K562 (cell line): Measurements from ENCODE around the gene LTBP4. TPM values are rescaled to one million over a fixed set of nuclear protein-coding genes. Genes with fewer than 3 reads are reported as not detected.

ENCODE experiments used
- ATAC-seq: fragments of 200-7000 bp; cut with Tn5 transposase; 3 replicates; pipeline ENCODE4 v1.9.1; 2020; ENCODE audit warnings: moderate library complexity
- BruUV-seq: library from RNA; stranded (reverse); fragments of 400-500 nt; replicated peaks from 2 replicates; lab custom pipeline; 2021; lab: Mats Ljungman, UMichigan
- CTCF ChIA-PET: fragments of 300-600 bp; formaldehyde crosslinking; extraction: SDS; loops from one replicate; lab custom pipeline; 2021; ENCODE audit warnings: low intra/inter-chr PET ratio; lab: Yijun Ruan, JAX
- POLR2A ChIA-PET: fragments of 300-600, 350-650 bp; sonication (Branson Sonifier 250); formaldehyde crosslinking; extraction: SDS; loops from one replicate; lab custom pipeline; 2021; ENCODE audit warnings: antibody characterized with exemption, inconsistent platforms; lab: Yijun Ruan, JAX
- DNase-seq, 4 experiments: peaks; one replicate each; pipeline versions ENCODE4 v3.0.0 to v3.0.0-alpha.2; 2011 to 2018; ENCODE audit warnings: low spot score in 3 of 4, mixed read lengths in 3 of 4; ENCODE audit errors: extremely low read depth in 1 of 4
- FAIRE-seq: peaks from 2 replicates; lab custom pipeline; 2011; peaks lifted over from hg19 to GRCh38; lab: Jason Lieb, UNC
- H2AFZ ChIP-seq: 2 replicates; pipeline ENCODE4 v1.6.0; 2011; ENCODE audit warnings: low read depth, low read length, control low read depth, inconsistent platforms
- H3K27ac ChIP-seq: fragments of 200-600 bp; 3 replicates; pipeline ENCODE4 v1.8.0; 2011; ENCODE audit warnings: low read depth, mild to moderate bottlenecking, control low read depth, inconsistent platforms, low read length, moderate library complexity, mixed read lengths; ENCODE audit errors: extremely low read depth
- H3K27me3 ChIP-seq, 2 experiments: fragments of 300-600 bp in 1 of 2; 2 replicates in 1 of 2; 3 replicates in 1 of 2; pipeline versions ENCODE4 v1.6.0 to v1.8.0; 2011; ENCODE audit warnings: inconsistent platforms in 2 of 2, low read length in 2 of 2, mild to moderate bottlenecking in 1 of 2, mixed read lengths in 1 of 2, moderate library complexity in 1 of 2; ENCODE audit not compliant: control insufficient read depth in 2 of 2, insufficient read depth in 2 of 2
- H3K36me3 ChIP-seq: fragments of 300-600 bp; 3 replicates; pipeline ENCODE4 v1.8.0; 2011; ENCODE audit warnings: mild to moderate bottlenecking, low read length, inconsistent platforms; ENCODE audit not compliant: control insufficient read depth, insufficient read depth
- H3K4me1 ChIP-seq, 2 experiments: fragments of 200-600 bp in 1 of 2; replicated peaks in 1 of 2; 2 replicates in 1 of 2; 3 replicates in 1 of 2; pipeline versions ENCODE4 v1.5.1 to v1.8.0; 2011; ENCODE audit warnings: inconsistent platforms in 2 of 2, low read length in 2 of 2, mild to moderate bottlenecking in 1 of 2, mixed read lengths in 1 of 2, moderate library complexity in 1 of 2; ENCODE audit not compliant: control insufficient read depth in 2 of 2, insufficient read depth in 2 of 2
- H3K4me2 ChIP-seq: 2 replicates; pipeline ENCODE4 v1.6.1; 2011; ENCODE audit warnings: low read length, control low read depth, inconsistent platforms, mixed read lengths; ENCODE audit not compliant: insufficient read depth
- H3K4me3 ChIP-seq: fragments of 200-600 bp; sonication (generic), shearing (Covaris generic); 2 replicates; pipeline ENCODE4 v1.5.1; 2016; ENCODE audit warnings: control low read depth, inconsistent platforms
- H3K79me2 ChIP-seq: fragments of 200-600 bp; 3 replicates; pipeline ENCODE4 v1.8.0; 2011; ENCODE audit warnings: low read length, inconsistent platforms; ENCODE audit not compliant: control insufficient read depth, insufficient read depth
- H3K9ac ChIP-seq, 2 experiments: 2 replicates each; pipeline versions ENCODE4 v1.6.0 to v1.6.1; 2011; ENCODE audit warnings: low read depth in 2 of 2, low read length in 2 of 2, control low read depth in 1 of 2, inconsistent platforms in 1 of 2, mild to moderate bottlenecking in 1 of 2, mixed read lengths in 1 of 2; ENCODE audit not compliant: insufficient read depth in 1 of 2
- H3K9me1 ChIP-seq: one replicate; pipeline ENCODE4 v1.6.0; 2011; ENCODE audit warnings: inconsistent platforms, mild to moderate bottlenecking, low read length, moderate library complexity; ENCODE audit not compliant: control insufficient read depth, insufficient read depth
- H3K9me3 ChIP-seq: replicated peaks from 2 replicates; pipeline ENCODE4 v1.5.1; 2011; ENCODE audit warnings: low read depth, low read length, inconsistent platforms; ENCODE audit not compliant: control insufficient read depth, insufficient read depth
- H4K20me1 ChIP-seq: replicated peaks from 2 replicates; pipeline ENCODE4 v1.6.1; 2011; ENCODE audit warnings: low read length, inconsistent platforms, mixed read lengths; ENCODE audit not compliant: control insufficient read depth, insufficient read depth
- FOS ChIP-seq: IDR thresholded peaks from 3 replicates; pipeline ENCODE4 v1.6.1; 2011; ENCODE audit not compliant: insufficient read length; ENCODE audit errors: extremely low read depth
- RAD21 ChIP-seq, 2 experiments: fragments of 250-450 bp in 1 of 2; fragments of 450-650 bp in 1 of 2; sonication (Bioruptor Pico) in 1 of 2; formaldehyde crosslinking in 1 of 2; IDR thresholded peaks in 1 of 2; conservative IDR thresholded peaks in 1 of 2; 2 replicates each; pipeline versions ENCODE4 v1.4.0 to v1.8.0; 2020 to 2022; ENCODE audit warnings: mild to moderate bottlenecking in 2 of 2, moderate library complexity in 1 of 2
- RNF219 ChIP-seq: fragments of 250-450 bp; sonication (Bioruptor Pico); IDR thresholded peaks from 2 replicates; pipeline ENCODE4 v1.5.0; 2022; ENCODE audit warnings: mild to moderate bottlenecking
- ZBTB43 ChIP-seq: sonication (generic); formaldehyde crosslinking; IDR thresholded peaks from 2 replicates; pipeline ENCODE4 v1.8.0; 2023; ENCODE audit warnings: mild to moderate bottlenecking, missing genetic modification reagents
- ZNF146 ChIP-seq: IDR thresholded peaks from one replicate; pipeline ENCODE4 v1.6.1; 2018; ENCODE audit warnings: missing compliant biosample characterization; ENCODE audit not compliant: unreplicated experiment
- ZNF347 ChIP-seq: fragments of 450-650 bp; formaldehyde crosslinking; IDR thresholded peaks from 2 replicates; pipeline ENCODE4 v1.4.0; 2020; ENCODE audit warnings: low read depth, mild to moderate bottlenecking, moderate library complexity
- WGBS: fragments of 100-300 bp; shearing (Covaris generic); methylation state at CpG from one replicate; pipeline ENCODE4 v1.1.6; 2016; ENCODE audit warnings: low coverage, mixed read lengths; ENCODE audit not compliant: insufficient coverage; ENCODE audit errors: missing lambda C conversion rate; 5-methylcytosine and 5-hydroxymethylcytosine counted together
- in situ Hi-C: fragments of 300-500 bp; cut with MboI; formaldehyde crosslinking; loops from 4 replicates; pipeline ENCODE4 v1.15.0; 2018; ENCODE audit warnings: inconsistent platforms, mixed read lengths
- intact Hi-C: fragments of 100-400 bp; cut with micrococcal nuclease; formaldehyde crosslinking; loops from 2 replicates; pipeline ENCODE4 v1.14.2; 2022
- polyA plus RNA-seq, 8 experiments: library from polyadenylated mRNA; depleted of rRNA in 4 of 8; stranded (reverse) in 5 of 8; unstranded in 3 of 8; fragments of >200 nt; fragmentation: Nextera tagmentation in 2 of 8; fragmentation: Illumina TruSeq in 1 of 8; extraction: Ambion mirVana in 2 of 8; extraction: Trizol in 1 of 8; gene quantifications; 2 replicates each; pipeline versions ENCODE4 v1.2.1 to v1.2.3, GENCODE V29; 2011 to 2014; ENCODE audit warnings: inconsistent platforms in 1 of 8, missing spikeins in 1 of 8
- total RNA-seq, 7 experiments: library from RNA; depleted of rRNA in 6 of 7; stranded (reverse); fragments of >200 nt in 6 of 7; fragmentation: Illumina TruSeq in 2 of 7; extraction: Trizol in 2 of 7; gene quantifications; 2 replicates each; pipeline versions ENCODE4 v1.2.1 to v1.2.3, GENCODE V29; 2011 to 2021; ENCODE audit warnings: low replicate concordance in 1 of 7
- TF ChIP-seq, protein P1 (sequence below): fragments of 250-450 bp; sonication (Bioruptor Pico); IDR thresholded peaks from 2 replicates; pipeline ENCODE4 v1.8.0; 2021; ENCODE audit warnings: borderline replicate concordance, mild to moderate bottlenecking, moderate library complexity; ENCODE audit not compliant: poor library complexity, severe bottlenecking

The LTBP4 gene
- total and polyA plus RNA-seq, 9 of the 15 experiments (the other 6 are each of a cell fraction or from before 2014, with no cell fraction given): 0.35 to 160 (median 31.6) TPM

GRCh38 chr19:40620161-40620485 lies 19.0 kb downstream of the LTBP4 start (continued):
- TF ChIP-seq ZBTB43 (no peak), ZNF347 (CRISPR knock-in tag) (no peak), RAD21 (CRISPR knock-in tag; conservative IDR thresholded peaks at IDR 0.05 in 1 of 2, IDR thresholded peaks at IDR 0.05 in 1 of 2) (no peak), FOS (no peak)
- TF ChIP-seq, protein P1, sequence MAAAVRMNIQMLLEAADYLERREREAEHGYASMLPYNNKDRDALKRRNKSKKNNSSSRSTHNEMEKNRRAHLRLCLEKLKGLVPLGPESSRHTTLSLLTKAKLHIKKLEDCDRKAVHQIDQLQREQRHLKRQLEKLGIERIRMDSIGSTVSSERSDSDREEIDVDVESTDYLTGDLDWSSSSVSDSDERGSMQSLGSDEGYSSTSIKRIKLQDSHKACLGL (CRISPR knock-in tag): no peak

DNA sequence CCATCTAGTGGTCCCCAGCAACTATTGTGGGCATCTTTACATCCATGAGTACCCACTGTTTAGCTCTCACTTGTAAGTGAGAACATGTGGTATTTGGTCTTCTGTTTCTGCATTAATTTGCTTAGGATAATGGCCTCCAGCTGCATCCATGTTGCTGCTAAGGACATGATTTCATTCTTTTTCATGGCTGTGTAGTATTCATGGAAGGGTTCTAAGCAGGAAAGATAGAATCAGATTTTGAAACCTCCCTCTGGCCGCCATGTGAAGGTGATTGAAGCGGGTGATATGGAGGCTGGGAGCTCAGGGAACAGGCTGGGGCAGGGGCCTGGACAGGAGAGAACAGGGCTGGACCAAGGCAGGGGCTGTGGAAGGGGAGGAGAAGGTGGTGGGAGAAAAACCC lies 20.1 kb downstream of the LTBP4 start:
- Histone ChIP-seq H3K27ac (no peak overlapping the region), H3K9me1 (no peaks in the 10 kb centered on the region), H4K20me1 (no peaks in the 10 kb centered on the region), H3K36me3 (peaks cover 70% of the 10 kb centered on the region; the same call in 2 of the 3 replicates), H3K9me3 (no peaks in the 10 kb centered on the region), H3K4me3 (no peak overlapping the region), H3K27me3 (no peaks in the 10 kb centered on the region), H2AFZ (no peak overlapping the region), H3K4me2 (no peak overlapping the region), H3K79me2 (no peaks in the 10 kb centered on the region), H3K9ac (no peak overlapping the region), H3K4me1 (peaks cover 31 to 40% of the 10 kb centered on the region in 2 experiments)
- 58% methylated on average over 2 of the region's 2 CpGs for WGBS
- ATAC-seq (no peak), DNase-seq (no peak), FAIRE-seq (no peak)
- no peak for TF ChIP-seq RNF219 (CRISPR knock-in tag)
- peak; percentile 84 for TF ChIP-seq ZNF146 (CRISPR knock-in tag)
- BruUV-seq: no TSS peak
- in situ Hi-C loops (no loop called here), intact Hi-C loops (no loop called here)
- POLR2A ChIA-PET: interaction anchor here (0.7 kb wide), 1 partner anchor 337 kb away, joined by 3 read pairs; no protein-coding TSS in a partner anchor
- CTCF ChIA-PET: no interaction called here
